Measurements from ENCODE around the gene ZFYVE19. TPM values are rescaled to one million over a fixed set of nuclear protein-coding genes. Genes with fewer than 3 reads are reported as not detected.

ZFYVE19 gene
- total and polyA plus RNA-seq, 2 of the 13 experiments (the other 11 are each of a cell fraction or from before 2014, with no cell fraction given) = 23.3 to 44.0 TPM

GRCh38 chr15:40793216-40793989, 13.5 kb upstream of the ZFYVE19 start (continued):
- TF ChIP-seq CSRNP1 (CRISPR knock-in tag; IDR thresholded peaks at IDR 0.05) = no peak
- no peak for TF ChIP-seq ZNF446 (CRISPR knock-in tag; IDR thresholded peaks at IDR 0.05)
- 0 out of 2 replicates have a peak, but pooled peaks have one; percentile 21 for TF ChIP-seq KMT2B (CRISPR knock-in tag; IDR thresholded peaks at IDR 0.05)
- 0 out of 4 replicates have a peak, but pooled peaks of 1 of the 2 experiments have one; percentile 12 for TF ChIP-seq REST (IDR thresholded peaks at IDR 0.05; ENCODE audit: borderline replicate concordance in 1 of 2, low read depth in 1 of 2, low read length in 2 of 2)
- TF ChIP-seq SP1 (IDR thresholded peaks at IDR 0.05) = no peak
- no peak for TF ChIP-seq SP1 (CRISPR knock-in tag; IDR thresholded peaks at IDR 0.05)
- TF ChIP-seq HMG20A (CRISPR knock-in tag; IDR thresholded peaks at IDR 0.05; ENCODE audit: borderline replicate concordance) = peak; percentile 70; the same call in 1 of the 2 replicates
- no peak for TF ChIP-seq RBM39 (IDR thresholded peaks at IDR 0.05; ENCODE audit: low read depth, low read length, poor library complexity, severe bottlenecking)
- TF ChIP-seq TEAD3 (CRISPR knock-in tag; optimal IDR thresholded peaks at IDR 0.05; ENCODE audit: borderline replicate concordance) = peak; percentile 82
- peak; percentile 52; the same call in 1 of the 2 replicates for TF ChIP-seq NR2C2 (CRISPR knock-in tag; IDR thresholded peaks at IDR 0.05; ENCODE audit: borderline replicate concordance)
- TF ChIP-seq ZNF3 (CRISPR knock-in tag; IDR thresholded peaks at IDR 0.05) = 0 out of 2 replicates have a peak, but pooled peaks have one; percentile 4
- TF ChIP-seq ZNF747 (CRISPR knock-in tag; IDR thresholded peaks at IDR 0.05; ENCODE audit: borderline replicate concordance) = peak; percentile 56; the same call in 1 of the 2 replicates
- TF ChIP-seq TRAFD1 (CRISPR knock-in tag; IDR thresholded peaks at IDR 0.05; ENCODE audit: borderline replicate concordance) = peak; percentile 78; the same call in 1 of the 2 replicates
- TF ChIP-seq ZSCAN5A (CRISPR knock-in tag; IDR thresholded peaks at IDR 0.05; ENCODE audit: borderline replicate concordance) = no peak
- peak; percentile 100 for TF ChIP-seq ZNF614 (CRISPR knock-in tag; IDR thresholded peaks at IDR 0.05; ENCODE audit: borderline replicate concordance)
- TF ChIP-seq ZMAT3 (CRISPR knock-in tag; conservative IDR thresholded peaks at IDR 0.05) = no peak
- no peak for TF ChIP-seq ZSCAN29 (CRISPR knock-in tag; conservative IDR thresholded peaks at IDR 0.05)
- TF ChIP-seq E2F1 (CRISPR knock-in tag; IDR thresholded peaks at IDR 0.05) = no peak

All from HepG2 (cell line).